ENCODE measurements around the gene SERPINA1. TPM values are rescaled to one million over a fixed set of nuclear protein-coding genes. Genes with fewer than 3 reads are reported as not detected.

The SERPINA1 gene
- total and polyA plus RNA-seq, 2 of the 13 experiments (the other 11 are each of a cell fraction or from before 2014, with no cell fraction given): 3,266 to 11,015 TPM

DNA sequence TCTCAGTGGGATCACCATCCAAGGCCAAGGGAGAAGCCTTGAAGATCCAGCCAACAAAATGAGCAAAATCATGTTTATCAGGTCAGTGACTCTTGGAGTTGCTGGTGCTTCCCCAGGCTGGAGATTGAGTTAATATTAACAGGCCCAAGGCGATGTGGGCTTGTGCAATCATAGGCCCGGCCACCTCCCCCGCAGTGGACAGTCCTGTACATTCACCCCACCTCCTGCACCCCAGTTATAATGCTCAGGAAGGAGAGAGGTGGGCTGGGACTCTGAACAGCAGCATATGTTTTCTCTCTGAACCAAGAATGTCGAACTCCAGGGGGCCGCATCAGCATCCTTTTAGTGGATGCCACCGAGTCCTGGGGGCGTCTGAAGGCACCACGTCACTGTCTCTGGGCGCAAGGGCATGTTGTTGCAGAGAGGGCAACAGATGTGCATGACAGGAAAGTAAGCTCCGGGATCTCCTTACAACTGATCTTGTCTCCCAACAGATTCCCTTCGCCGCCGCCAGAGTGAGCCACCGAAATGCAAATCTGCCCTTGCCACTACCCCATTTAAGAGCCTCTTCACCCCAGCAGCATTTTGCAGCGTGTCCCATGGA, 33.1 kb downstream of the SERPINA1 start (continued):
- TF ChIP-seq, protein P1, sequence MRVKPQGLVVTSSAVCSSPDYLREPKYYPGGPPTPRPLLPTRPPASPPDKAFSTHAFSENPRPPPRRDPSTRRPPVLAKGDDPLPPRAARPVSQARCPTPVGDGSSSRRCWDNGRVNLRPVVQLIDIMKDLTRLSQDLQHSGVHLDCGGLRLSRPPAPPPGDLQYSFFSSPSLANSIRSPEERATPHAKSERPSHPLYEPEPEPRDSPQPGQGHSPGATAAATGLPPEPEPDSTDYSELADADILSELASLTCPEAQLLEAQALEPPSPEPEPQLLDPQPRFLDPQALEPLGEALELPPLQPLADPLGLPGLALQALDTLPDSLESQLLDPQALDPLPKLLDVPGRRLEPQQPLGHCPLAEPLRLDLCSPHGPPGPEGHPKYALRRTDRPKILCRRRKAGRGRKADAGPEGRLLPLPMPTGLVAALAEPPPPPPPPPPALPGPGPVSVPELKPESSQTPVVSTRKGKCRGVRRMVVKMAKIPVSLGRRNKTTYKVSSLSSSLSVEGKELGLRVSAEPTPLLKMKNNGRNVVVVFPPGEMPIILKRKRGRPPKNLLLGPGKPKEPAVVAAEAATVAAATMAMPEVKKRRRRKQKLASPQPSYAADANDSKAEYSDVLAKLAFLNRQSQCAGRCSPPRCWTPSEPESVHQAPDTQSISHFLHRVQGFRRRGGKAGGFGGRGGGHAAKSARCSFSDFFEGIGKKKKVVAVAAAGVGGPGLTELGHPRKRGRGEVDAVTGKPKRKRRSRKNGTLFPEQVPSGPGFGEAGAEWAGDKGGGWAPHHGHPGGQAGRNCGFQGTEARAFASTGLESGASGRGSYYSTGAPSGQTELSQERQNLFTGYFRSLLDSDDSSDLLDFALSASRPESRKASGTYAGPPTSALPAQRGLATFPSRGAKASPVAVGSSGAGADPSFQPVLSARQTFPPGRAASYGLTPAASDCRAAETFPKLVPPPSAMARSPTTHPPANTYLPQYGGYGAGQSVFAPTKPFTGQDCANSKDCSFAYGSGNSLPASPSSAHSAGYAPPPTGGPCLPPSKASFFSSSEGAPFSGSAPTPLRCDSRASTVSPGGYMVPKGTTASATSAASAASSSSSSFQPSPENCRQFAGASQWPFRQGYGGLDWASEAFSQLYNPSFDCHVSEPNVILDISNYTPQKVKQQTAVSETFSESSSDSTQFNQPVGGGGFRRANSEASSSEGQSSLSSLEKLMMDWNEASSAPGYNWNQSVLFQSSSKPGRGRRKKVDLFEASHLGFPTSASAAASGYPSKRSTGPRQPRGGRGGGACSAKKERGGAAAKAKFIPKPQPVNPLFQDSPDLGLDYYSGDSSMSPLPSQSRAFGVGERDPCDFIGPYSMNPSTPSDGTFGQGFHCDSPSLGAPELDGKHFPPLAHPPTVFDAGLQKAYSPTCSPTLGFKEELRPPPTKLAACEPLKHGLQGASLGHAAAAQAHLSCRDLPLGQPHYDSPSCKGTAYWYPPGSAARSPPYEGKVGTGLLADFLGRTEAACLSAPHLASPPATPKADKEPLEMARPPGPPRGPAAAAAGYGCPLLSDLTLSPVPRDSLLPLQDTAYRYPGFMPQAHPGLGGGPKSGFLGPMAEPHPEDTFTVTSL (CRISPR knock-in tag; IDR thresholded peaks at IDR 0.05; ENCODE audit: borderline replicate concordance): peak; percentile 50; the same call in 1 of the 2 replicates
- TF ChIP-seq FOXP1 (IDR thresholded peaks at IDR 0.05): no peak
- peak; percentile 44; the same call in 1 of the 2 replicates for TF ChIP-seq FOXP1 (CRISPR knock-in tag; IDR thresholded peaks at IDR 0.05)
- peak; percentile 54; the same call in 1 of the 2 replicates for TF ChIP-seq ZNF124 (CRISPR knock-in tag; IDR thresholded peaks at IDR 0.05)
- no peak for TF ChIP-seq ZIK1 (CRISPR knock-in tag; IDR thresholded peaks at IDR 0.05; ENCODE audit: borderline replicate concordance, low read depth)
- TF ChIP-seq IRF2 (CRISPR knock-in tag; IDR thresholded peaks at IDR 0.05): no peak
- TF ChIP-seq ZNF382 (CRISPR knock-in tag; IDR thresholded peaks at IDR 0.05; ENCODE audit: borderline replicate concordance): no peak
- peak; percentile 48; the same call in 1 of the 2 replicates for TF ChIP-seq ZSCAN9 (CRISPR knock-in tag; IDR thresholded peaks at IDR 0.05; ENCODE audit: borderline replicate concordance)
- peak; percentile 93 for TF ChIP-seq GATAD2A (CRISPR knock-in tag; IDR thresholded peaks at IDR 0.05)
- TF ChIP-seq HOXA3 (CRISPR knock-in tag; IDR thresholded peaks at IDR 0.05): peak; percentile 75
- TF ChIP-seq, protein P2, sequence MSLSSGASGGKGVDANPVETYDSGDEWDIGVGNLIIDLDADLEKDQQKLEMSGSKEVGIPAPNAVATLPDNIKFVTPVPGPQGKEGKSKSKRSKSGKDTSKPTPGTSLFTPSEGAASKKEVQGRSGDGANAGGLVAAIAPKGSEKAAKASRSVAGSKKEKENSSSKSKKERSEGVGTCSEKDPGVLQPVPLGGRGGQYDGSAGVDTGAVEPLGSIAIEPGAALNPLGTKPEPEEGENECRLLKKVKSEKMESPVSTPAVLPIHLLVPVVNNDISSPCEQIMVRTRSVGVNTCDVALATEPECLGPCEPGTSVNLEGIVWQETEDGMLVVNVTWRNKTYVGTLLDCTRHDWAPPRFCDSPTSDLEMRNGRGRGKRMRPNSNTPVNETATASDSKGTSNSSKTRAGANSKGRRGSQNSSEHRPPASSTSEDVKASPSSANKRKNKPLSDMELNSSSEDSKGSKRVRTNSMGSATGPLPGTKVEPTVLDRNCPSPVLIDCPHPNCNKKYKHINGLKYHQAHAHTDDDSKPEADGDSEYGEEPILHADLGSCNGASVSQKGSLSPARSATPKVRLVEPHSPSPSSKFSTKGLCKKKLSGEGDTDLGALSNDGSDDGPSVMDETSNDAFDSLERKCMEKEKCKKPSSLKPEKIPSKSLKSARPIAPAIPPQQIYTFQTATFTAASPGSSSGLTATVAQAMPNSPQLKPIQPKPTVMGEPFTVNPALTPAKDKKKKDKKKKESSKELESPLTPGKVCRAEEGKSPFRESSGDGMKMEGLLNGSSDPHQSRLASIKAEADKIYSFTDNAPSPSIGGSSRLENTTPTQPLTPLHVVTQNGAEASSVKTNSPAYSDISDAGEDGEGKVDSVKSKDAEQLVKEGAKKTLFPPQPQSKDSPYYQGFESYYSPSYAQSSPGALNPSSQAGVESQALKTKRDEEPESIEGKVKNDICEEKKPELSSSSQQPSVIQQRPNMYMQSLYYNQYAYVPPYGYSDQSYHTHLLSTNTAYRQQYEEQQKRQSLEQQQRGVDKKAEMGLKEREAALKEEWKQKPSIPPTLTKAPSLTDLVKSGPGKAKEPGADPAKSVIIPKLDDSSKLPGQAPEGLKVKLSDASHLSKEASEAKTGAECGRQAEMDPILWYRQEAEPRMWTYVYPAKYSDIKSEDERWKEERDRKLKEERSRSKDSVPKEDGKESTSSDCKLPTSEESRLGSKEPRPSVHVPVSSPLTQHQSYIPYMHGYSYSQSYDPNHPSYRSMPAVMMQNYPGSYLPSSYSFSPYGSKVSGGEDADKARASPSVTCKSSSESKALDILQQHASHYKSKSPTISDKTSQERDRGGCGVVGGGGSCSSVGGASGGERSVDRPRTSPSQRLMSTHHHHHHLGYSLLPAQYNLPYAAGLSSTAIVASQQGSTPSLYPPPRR (CRISPR knock-in tag; IDR thresholded peaks at IDR 0.05; ENCODE audit: borderline replicate concordance): peak; percentile 80; the same call in 1 of the 2 replicates
- no peak for TF ChIP-seq BRCA1 (CRISPR knock-in tag; IDR thresholded peaks at IDR 0.05)
- TF ChIP-seq POLR2AphosphoS5 (IDR thresholded peaks at IDR 0.05; ENCODE audit: low read depth, low read length): peak; percentile 29; the same call in 1 of the 2 replicates
- no peak for TF ChIP-seq ZKSCAN5 (CRISPR knock-in tag; IDR thresholded peaks at IDR 0.05)
- TF ChIP-seq SOX6 (IDR thresholded peaks at IDR 0.05): no peak
- peak; percentile 85 for TF ChIP-seq SOX6 (CRISPR knock-in tag; IDR thresholded peaks at IDR 0.05)
- TF ChIP-seq, protein P3, sequence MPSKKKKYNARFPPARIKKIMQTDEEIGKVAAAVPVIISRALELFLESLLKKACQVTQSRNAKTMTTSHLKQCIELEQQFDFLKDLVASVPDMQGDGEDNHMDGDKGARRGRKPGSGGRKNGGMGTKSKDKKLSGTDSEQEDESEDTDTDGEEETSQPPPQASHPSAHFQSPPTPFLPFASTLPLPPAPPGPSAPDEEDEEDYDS (CRISPR knock-in tag; IDR thresholded peaks at IDR 0.05): peak; percentile 53; the same call in 1 of the 2 replicates
- TF ChIP-seq, protein P4, sequence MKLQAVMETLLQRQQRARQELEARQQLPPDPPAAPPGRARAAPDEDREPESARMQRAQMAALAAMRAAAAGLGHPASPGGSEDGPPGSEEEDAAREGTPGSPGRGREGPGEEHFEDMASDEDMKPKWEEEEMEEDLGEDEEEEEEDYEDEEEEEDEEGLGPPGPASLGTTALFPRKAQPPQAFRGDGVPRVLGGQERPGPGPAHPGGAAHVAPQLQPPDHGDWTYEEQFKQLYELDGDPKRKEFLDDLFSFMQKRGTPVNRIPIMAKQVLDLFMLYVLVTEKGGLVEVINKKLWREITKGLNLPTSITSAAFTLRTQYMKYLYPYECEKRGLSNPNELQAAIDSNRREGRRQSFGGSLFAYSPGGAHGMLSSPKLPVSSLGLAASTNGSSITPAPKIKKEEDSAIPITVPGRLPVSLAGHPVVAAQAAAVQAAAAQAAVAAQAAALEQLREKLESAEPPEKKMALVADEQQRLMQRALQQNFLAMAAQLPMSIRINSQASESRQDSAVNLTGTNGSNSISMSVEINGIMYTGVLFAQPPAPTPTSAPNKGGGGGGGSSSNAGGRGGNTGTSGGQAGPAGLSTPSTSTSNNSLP (IDR thresholded peaks at IDR 0.05; ENCODE audit: low read depth, low read length): peak; percentile 74
